DND-41 (cell line): Measurements from ENCODE around the gene SCAF8.

ENCODE experiments used
- ATAC-seq: fragments of 200-7000 bp; cut with Tn5 transposase; 3 replicates; pipeline ENCODE4 v1.9.1; 2021; ENCODE audit warnings: low read depth; ENCODE audit not compliant: insufficient read depth
- DNase-seq: peaks from one replicate; pipeline ENCODE4 v3.0.0-alpha.2; 2020
- H2AFZ ChIP-seq: 2 replicates; pipeline ENCODE4 v1.6.0; 2012; ENCODE audit warnings: low read depth, low read length
- H3K27ac ChIP-seq: 2 replicates; pipeline ENCODE4 v1.5.1; 2012; ENCODE audit warnings: low read length, inconsistent platforms
- H3K27me3 ChIP-seq: fragments of 200-600 bp; sonication (generic); 2 replicates; pipeline ENCODE4 v1.6.0; 2012; ENCODE audit warnings: low read length, mild to moderate bottlenecking, inconsistent platforms; ENCODE audit not compliant: insufficient read depth, poor library complexity
- H3K36me3 ChIP-seq: 2 replicates; pipeline ENCODE4 v1.5.1; 2012; ENCODE audit warnings: low read length, inconsistent platforms; ENCODE audit not compliant: insufficient read depth
- H3K4me1 ChIP-seq: 2 replicates; pipeline ENCODE4 v1.5.1; 2012; ENCODE audit warnings: mild to moderate bottlenecking, low read length; ENCODE audit not compliant: insufficient read depth
- H3K4me2 ChIP-seq: 2 replicates; pipeline ENCODE4 v1.6.0; 2012; ENCODE audit warnings: mild to moderate bottlenecking, moderate library complexity, low read length, inconsistent platforms; ENCODE audit not compliant: insufficient read depth
- H3K4me3 ChIP-seq, 2 experiments: fragments of 200-600 bp in 1 of 2; shearing (Covaris generic) in 1 of 2; 2 replicates each; pipeline ENCODE4 v1.5.1; 2012 to 2016; ENCODE audit warnings: inconsistent platforms in 2 of 2, low read length in 2 of 2, mild to moderate bottlenecking in 2 of 2, low read depth in 1 of 2, moderate library complexity in 1 of 2
- H3K79me2 ChIP-seq: 2 replicates; pipeline ENCODE4 v1.6.0; 2012; ENCODE audit warnings: low read length, inconsistent platforms; ENCODE audit not compliant: insufficient read depth
- H3K9ac ChIP-seq: 2 replicates; pipeline ENCODE4 v1.6.0; 2012; ENCODE audit warnings: low read depth, mild to moderate bottlenecking, inconsistent platforms, low read length, moderate library complexity
- H3K9me3 ChIP-seq: 2 replicates; pipeline ENCODE4 v1.5.1; 2012; ENCODE audit warnings: low read length, moderate library complexity, mild to moderate bottlenecking, inconsistent platforms; ENCODE audit not compliant: insufficient read depth, severe bottlenecking
- H4K20me1 ChIP-seq: 2 replicates; pipeline ENCODE4 v1.6.0; 2012; ENCODE audit warnings: low read length; ENCODE audit not compliant: insufficient read depth
- CTCF ChIP-seq: IDR thresholded peaks from 2 replicates; pipeline ENCODE4 v1.5.1; 2012; ENCODE audit warnings: borderline replicate concordance, low read length, moderate library complexity, mild to moderate bottlenecking; ENCODE audit not compliant: poor library complexity, severe bottlenecking; ENCODE audit errors: extremely low read depth
- EZH2 ChIP-seq: IDR thresholded peaks from 3 replicates; pipeline ENCODE4 v1.6.1; 2012; ENCODE audit warnings: borderline replicate concordance, low read depth, mild to moderate bottlenecking, moderate library complexity, low read length, inconsistent platforms; ENCODE audit not compliant: severe bottlenecking

SCAF8 gene

GRCh38 chr6:154783229-154783628, 50.0 kb downstream of the SCAF8 start:
- peaks cover 97% of the 10 kb centered on the region for H3K79me2 ChIP-seq
- H3K4me1 ChIP-seq, result no peaks in the 10 kb centered on the region
- no peaks in the 10 kb centered on the region for H3K9me3 ChIP-seq
- ATAC-seq, result no peak
- H4K20me1 ChIP-seq, result peaks cover 45% of the 10 kb centered on the region
- no peak for TF ChIP-seq CTCF
- no peak overlapping the region for H2AFZ ChIP-seq
- no peaks in the 10 kb centered on the region for H3K27me3 ChIP-seq
- H3K4me3 ChIP-seq, result no peak overlapping the region
- H3K27ac ChIP-seq, result no peak overlapping the region
- H3K9ac ChIP-seq, result no peak overlapping the region
- H3K4me2 ChIP-seq, result no peak overlapping the region
- no peak for DNase-seq
- H3K36me3 ChIP-seq, result peaks cover 57% of the 10 kb centered on the region

GRCh38 chr6:154785075-154785474, 51.9 kb downstream of the SCAF8 start:
- peaks cover 62% of the 10 kb centered on the region for H3K36me3 ChIP-seq
- peaks cover 93% of the 10 kb centered on the region for H3K79me2 ChIP-seq

GRCh38 chr6:154786144-154786868, 53.1 kb downstream of the SCAF8 start:
- DNase-seq (no peak), ATAC-seq (no peak)
- H3K27me3 ChIP-seq, result no peaks in the 10 kb centered on the region
- H3K36me3 ChIP-seq, result peaks cover 58% of the 10 kb centered on the region
- no peak for TF ChIP-seq CTCF
- TF ChIP-seq EZH2, result no peak
- no peak overlapping the region for H3K27ac ChIP-seq
- H3K9me3 ChIP-seq, result no peaks in the 10 kb centered on the region
- H3K4me3 ChIP-seq, result no peak overlapping the region
- peaks cover 46% of the 10 kb centered on the region for H4K20me1 ChIP-seq
- no peak overlapping the region for H3K9ac ChIP-seq
- H3K4me2 ChIP-seq, result no peak overlapping the region
- H2AFZ ChIP-seq, result no peak overlapping the region
- no peaks in the 10 kb centered on the region for H3K4me1 ChIP-seq
- H3K79me2 ChIP-seq, result peaks cover 90% of the 10 kb centered on the region

More at GRCh38 chr6:154785075-154785474, 51.9 kb downstream of the SCAF8 start:
- no peak overlapping the region for H2AFZ ChIP-seq
- TF ChIP-seq EZH2 (no peak), CTCF (no peak)
- H3K27me3 ChIP-seq, result no peaks in the 10 kb centered on the region
- peaks cover 46% of the 10 kb centered on the region for H4K20me1 ChIP-seq
- H3K9me3 ChIP-seq, result no peaks in the 10 kb centered on the region
- ATAC-seq (no peak), DNase-seq (no peak)
- no peak overlapping the region for H3K4me2 ChIP-seq
- no peak overlapping the region for H3K27ac ChIP-seq
- H3K4me1 ChIP-seq, result no peaks in the 10 kb centered on the region
- H3K9ac ChIP-seq, result no peak overlapping the region
- no peak overlapping the region for H3K4me3 ChIP-seq
